GM06990 (cell line): ENCODE data around the gene NHSL2.

Experiments used
- DNase-seq: peaks from one replicate; pipeline ENCODE4 v3.0.0-alpha.2; 2011; ENCODE audit not compliant: insufficient read length; ENCODE audit errors: extremely low read depth
- H3K27me3 ChIP-seq: replicated peaks from 2 replicates; pipeline ENCODE4 v1.6.0; 2011; ENCODE audit warnings: low read length; ENCODE audit not compliant: control insufficient read depth, insufficient read depth
- H3K36me3 ChIP-seq: 2 replicates; pipeline ENCODE4 v1.5.1; 2011; ENCODE audit warnings: low read length; ENCODE audit not compliant: control insufficient read depth, insufficient read depth
- H3K4me3 ChIP-seq: replicated peaks from 2 replicates; pipeline ENCODE4 v1.5.1; 2011; ENCODE audit warnings: low read depth, mild to moderate bottlenecking, control low read depth, low read length
- TF ChIP-seq, protein P1 (sequence below): IDR thresholded peaks from 2 replicates; pipeline ENCODE4 v1.5.1; 2011; ENCODE audit warnings: low read length, control low read depth, mild to moderate bottlenecking, inconsistent platforms; ENCODE audit not compliant: insufficient read depth, poor library complexity, severe bottlenecking

Gene NHSL2

DNA sequence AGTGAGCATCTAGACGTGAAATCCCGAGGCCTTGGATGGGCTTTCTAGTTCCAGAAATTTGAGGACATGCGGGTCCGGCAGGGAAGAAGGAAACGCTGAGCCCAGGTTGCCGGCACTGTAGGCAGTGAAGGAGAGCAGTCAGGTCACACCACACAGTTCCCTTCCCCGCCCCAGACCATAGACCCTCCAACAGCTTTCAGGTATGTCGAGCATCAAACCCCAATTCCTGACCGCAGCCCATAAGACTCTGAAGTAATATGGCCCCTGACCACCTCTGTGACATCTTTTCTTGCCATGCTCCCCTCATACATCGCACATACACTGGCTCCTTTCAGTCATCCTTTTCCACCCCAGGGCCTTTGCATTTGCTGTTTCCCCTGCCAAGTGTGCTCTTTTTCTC lies 198.0 kb downstream of the NHSL2 start:
- TF ChIP-seq, protein P1, sequence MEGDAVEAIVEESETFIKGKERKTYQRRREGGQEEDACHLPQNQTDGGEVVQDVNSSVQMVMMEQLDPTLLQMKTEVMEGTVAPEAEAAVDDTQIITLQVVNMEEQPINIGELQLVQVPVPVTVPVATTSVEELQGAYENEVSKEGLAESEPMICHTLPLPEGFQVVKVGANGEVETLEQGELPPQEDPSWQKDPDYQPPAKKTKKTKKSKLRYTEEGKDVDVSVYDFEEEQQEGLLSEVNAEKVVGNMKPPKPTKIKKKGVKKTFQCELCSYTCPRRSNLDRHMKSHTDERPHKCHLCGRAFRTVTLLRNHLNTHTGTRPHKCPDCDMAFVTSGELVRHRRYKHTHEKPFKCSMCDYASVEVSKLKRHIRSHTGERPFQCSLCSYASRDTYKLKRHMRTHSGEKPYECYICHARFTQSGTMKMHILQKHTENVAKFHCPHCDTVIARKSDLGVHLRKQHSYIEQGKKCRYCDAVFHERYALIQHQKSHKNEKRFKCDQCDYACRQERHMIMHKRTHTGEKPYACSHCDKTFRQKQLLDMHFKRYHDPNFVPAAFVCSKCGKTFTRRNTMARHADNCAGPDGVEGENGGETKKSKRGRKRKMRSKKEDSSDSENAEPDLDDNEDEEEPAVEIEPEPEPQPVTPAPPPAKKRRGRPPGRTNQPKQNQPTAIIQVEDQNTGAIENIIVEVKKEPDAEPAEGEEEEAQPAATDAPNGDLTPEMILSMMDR, result no peak
- no peak overlapping the region for H3K4me3 ChIP-seq

DNA sequence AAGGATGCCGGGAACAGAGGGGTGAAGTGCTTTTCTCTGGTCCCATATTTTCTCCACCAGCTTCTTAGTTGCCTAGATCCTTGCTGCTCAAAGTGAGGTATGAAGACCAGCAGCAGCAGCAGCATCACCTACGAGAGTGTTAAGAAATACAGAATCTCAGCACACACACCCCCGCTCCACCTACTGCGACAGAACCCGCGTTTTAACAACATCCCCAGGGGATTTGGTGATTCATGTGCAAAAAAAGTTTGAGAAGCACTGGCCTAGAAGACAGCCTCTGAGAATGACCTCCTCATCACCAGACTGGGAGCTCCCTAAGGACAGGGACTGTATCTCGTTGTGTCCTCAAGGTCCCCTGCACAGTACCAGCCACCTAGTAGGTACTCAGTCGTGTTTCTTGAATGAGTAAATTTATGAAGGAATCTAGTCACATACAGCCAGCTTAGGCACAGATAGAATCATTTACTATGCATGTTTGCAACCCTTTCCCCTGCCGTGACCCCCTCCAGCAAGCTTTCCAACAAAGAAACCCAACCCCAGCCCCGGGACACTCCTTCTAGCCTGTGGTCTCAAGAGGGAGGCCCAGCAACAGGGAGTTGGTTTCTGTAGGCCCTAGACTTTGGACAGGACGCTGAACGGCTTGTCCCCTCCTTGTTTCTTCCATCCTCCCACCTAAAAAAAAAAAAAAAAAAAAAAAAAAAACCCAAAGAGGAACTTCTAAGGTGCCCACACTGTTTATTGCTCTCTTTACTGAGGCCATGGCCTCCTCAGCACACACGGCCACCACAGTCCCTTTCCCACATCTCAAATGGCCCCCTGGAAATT lies 199.6 kb downstream of the NHSL2 start:
- DNase-seq, result no peak

More for the DNA sequence above, 198.0 kb downstream of the NHSL2 start:
- DNase-seq, result no peak
- Histone ChIP-seq H3K36me3 (no peaks in the 10 kb centered on the region), H3K27me3 (0 out of 2 replicates have a peak, but pooled peaks cover 2% of the 10 kb centered on the region)

DNA sequence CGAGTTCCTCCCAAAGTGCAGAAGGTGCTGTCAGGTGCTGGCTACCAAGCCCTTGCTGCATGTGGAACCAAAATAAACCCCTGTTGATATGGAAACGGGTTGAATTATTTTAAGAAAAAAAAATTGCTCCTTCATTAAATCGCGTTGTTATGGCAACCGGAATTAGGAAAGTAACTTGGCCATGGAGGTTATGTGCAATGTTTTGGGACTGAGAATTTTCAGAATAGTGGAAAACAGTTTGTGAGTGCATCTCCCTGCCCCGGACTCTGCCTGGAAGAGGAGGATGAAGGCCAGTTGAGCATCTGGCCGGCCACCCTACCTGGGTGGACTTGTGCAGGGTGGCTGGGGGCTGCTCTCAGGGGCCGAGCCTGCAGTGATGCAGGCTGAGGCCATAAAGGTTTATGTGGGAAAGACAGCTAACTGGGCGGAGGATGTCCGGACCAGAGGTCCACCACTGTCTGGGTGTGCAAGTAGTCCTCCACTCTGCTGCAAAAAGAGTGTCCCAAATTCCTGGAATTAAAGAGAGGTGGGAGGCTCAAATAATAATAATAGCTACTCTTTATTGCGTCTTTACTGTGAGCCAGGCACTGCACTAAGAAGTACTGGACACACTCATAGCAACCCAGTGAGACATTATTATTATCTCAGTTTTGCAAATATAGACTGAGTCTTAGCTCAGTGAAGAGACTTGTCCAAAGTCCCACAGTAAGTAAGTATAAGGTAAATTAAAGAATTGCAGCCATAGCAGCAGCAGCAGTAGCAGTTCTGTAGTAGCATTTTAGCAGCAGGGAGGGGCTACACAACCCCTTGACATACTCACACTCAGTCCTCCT lies 200.4 kb downstream of the NHSL2 start:
- DNase-seq, result no peak
- TF ChIP-seq, protein P1, result no peak
- H3K36me3 ChIP-seq, result no peaks in the 10 kb centered on the region
- H3K4me3 ChIP-seq, result no peak overlapping the region
- H3K27me3 ChIP-seq, result 0 out of 2 replicates have a peak, but pooled peaks cover 2% of the 10 kb centered on the region

More for the DNA sequence above, 199.6 kb downstream of the NHSL2 start:
- Histone ChIP-seq H3K27me3 (0 out of 2 replicates have a peak, but pooled peaks cover 2% of the 10 kb centered on the region), H3K4me3 (no peak overlapping the region), H3K36me3 (no peaks in the 10 kb centered on the region)
- TF ChIP-seq, protein P1, result no peak

DNA sequence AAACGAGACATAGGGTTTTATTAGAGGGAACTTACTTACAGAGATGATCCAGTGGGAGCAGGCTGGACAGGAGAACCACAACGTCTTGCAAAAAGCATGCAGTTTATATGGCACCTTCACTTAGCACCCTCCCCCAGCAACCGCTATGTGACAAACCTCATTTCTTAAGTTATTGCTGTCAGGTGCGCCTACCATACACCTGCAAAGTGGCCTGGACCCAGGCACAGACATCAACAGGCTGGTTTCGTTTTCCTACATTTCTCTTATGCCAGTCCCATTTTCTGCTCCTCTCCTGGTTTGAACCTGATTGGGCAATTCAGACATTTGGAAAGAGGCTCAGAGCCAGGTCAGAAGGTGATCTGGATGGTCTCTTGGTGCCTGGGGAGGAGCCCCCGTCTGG lies 202.8 kb downstream of the NHSL2 start:
- Histone ChIP-seq H3K4me3 (no peak overlapping the region), H3K36me3 (no peaks in the 10 kb centered on the region), H3K27me3 (0 out of 2 replicates have a peak, but pooled peaks cover 2% of the 10 kb centered on the region)
- no peak for DNase-seq
- TF ChIP-seq, protein P1, result no peak

DNA sequence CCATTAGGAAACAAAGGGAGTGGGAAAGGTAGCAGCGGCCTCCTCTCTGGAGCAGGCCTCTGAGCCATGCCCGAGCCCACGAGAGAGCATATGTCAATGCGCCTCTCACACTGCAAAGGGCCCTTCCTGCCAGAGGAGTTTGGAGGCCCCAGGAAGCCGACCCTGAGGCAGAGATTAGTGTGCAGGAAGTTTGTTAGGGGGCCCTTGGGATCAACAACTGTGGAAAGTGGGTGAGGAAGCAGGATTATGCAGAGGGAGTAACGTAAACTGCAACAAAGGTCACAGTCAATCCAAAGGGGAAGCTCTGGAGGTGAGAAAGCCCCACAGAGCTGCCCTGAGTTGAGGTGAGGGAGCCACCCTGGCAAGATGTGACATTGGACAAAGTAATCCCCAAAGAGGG lies 203.7 kb downstream of the NHSL2 start:
- no peaks in the 10 kb centered on the region for H3K27me3 ChIP-seq
- DNase-seq, result no peak
- H3K4me3 ChIP-seq, result no peak overlapping the region
- TF ChIP-seq, protein P1, result no peak
- no peaks in the 10 kb centered on the region for H3K36me3 ChIP-seq
